HFFc6 (cell line): Measurements from ENCODE around the gene IKZF2. TPM values are rescaled to one million over a fixed set of nuclear protein-coding genes. Genes with fewer than 3 reads are reported as not detected.

ENCODE experiments used
- DNase-seq: peaks from one replicate; pipeline ENCODE4 v3.0.0-alpha.2; 2018
- H3K27ac Mint-ChIP-seq: 2 replicates; pipeline ENCODE4 v1.8.0; 2020; ENCODE audit warnings: mild to moderate bottlenecking, mixed read lengths
- H3K27me3 Mint-ChIP-seq: 2 replicates; pipeline ENCODE4 v1.8.0; 2021; ENCODE audit warnings: mild to moderate bottlenecking, moderate library complexity, mixed read lengths; ENCODE audit not compliant: insufficient read depth
- H3K36me3 Mint-ChIP-seq: 2 replicates; pipeline ENCODE4 v1.8.0; 2021; ENCODE audit warnings: low read depth, mixed read lengths
- H3K4me1 Mint-ChIP-seq: 2 replicates; pipeline ENCODE4 v1.8.0; 2020; ENCODE audit warnings: low read depth, mixed read lengths
- H3K4me3 Mint-ChIP-seq: 2 replicates; pipeline ENCODE4 v1.8.0; 2020; ENCODE audit warnings: mild to moderate bottlenecking, moderate library complexity, mixed read lengths
- H3K9me3 Mint-ChIP-seq: 2 replicates; pipeline ENCODE4 v1.8.0; 2020; ENCODE audit warnings: mild to moderate bottlenecking, mixed read lengths
- total RNA-seq, 6 experiments: library from RNA; stranded (reverse); fragmentation: NEBNext Ultra II Directional; extraction: Animal tissue kit (Norgen Biotek cat#: 25700); gene quantifications; 2 replicates in 1 of 6; 3 replicates in 5 of 6; pipeline ENCODE4 v1.2.3, GENCODE V29; 2021
- TF ChIP-seq, protein P1 (sequence below): fragments of 200-600 bp; sonication (generic); IDR thresholded peaks from 2 replicates; pipeline ENCODE4 v1.5.0; 2021; ENCODE audit warnings: antibody characterized with exemption, mild to moderate bottlenecking

IKZF2 gene
- total RNA-seq, 6 experiments from 2014 or later: 6.5 to 12.3 (median 10.2) TPM

- DNase-seq: peak; percentile 33
- Mint-ChIP-seq H3K36me3 (peaks cover 9% of the 10 kb centered on the region), H3K27me3 (no peaks in the 10 kb centered on the region)
These were observed 152.6 kb downstream of the IKZF2 start for GRCh38 chr2:212998626-212999359.

GRCh38 chr2:212997526-212998020 lies 153.8 kb downstream of the IKZF2 start:
- Mint-ChIP-seq H3K27ac (no peak overlapping the region), H3K27me3 (no peaks in the 10 kb centered on the region), H3K4me1 (peaks cover 64% of the 10 kb centered on the region), H3K4me3 (no peak overlapping the region), H3K9me3 (no peaks in the 10 kb centered on the region), H3K36me3 (peaks cover 9% of the 10 kb centered on the region)
- no peak for DNase-seq
- TF ChIP-seq, protein P1, sequence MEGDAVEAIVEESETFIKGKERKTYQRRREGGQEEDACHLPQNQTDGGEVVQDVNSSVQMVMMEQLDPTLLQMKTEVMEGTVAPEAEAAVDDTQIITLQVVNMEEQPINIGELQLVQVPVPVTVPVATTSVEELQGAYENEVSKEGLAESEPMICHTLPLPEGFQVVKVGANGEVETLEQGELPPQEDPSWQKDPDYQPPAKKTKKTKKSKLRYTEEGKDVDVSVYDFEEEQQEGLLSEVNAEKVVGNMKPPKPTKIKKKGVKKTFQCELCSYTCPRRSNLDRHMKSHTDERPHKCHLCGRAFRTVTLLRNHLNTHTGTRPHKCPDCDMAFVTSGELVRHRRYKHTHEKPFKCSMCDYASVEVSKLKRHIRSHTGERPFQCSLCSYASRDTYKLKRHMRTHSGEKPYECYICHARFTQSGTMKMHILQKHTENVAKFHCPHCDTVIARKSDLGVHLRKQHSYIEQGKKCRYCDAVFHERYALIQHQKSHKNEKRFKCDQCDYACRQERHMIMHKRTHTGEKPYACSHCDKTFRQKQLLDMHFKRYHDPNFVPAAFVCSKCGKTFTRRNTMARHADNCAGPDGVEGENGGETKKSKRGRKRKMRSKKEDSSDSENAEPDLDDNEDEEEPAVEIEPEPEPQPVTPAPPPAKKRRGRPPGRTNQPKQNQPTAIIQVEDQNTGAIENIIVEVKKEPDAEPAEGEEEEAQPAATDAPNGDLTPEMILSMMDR: no peak

More at GRCh38 chr2:212998626-212999359, 152.6 kb downstream of the IKZF2 start:
- TF ChIP-seq, protein P1: no peak
- Mint-ChIP-seq H3K4me3 (peak overlapping the region; percentile 35; the same call in 1 of the 2 replicates), H3K9me3 (no peaks in the 10 kb centered on the region), H3K4me1 (peaks cover 64% of the 10 kb centered on the region), H3K27ac (peak overlapping the region; percentile 64; the same call in 1 of the 2 replicates)

- peaks cover 51% of the 10 kb centered on the region for H3K4me1 Mint-ChIP-seq
These were observed 155.5 kb downstream of the IKZF2 start for GRCh38 chr2:212995920-212996319.

DNA sequence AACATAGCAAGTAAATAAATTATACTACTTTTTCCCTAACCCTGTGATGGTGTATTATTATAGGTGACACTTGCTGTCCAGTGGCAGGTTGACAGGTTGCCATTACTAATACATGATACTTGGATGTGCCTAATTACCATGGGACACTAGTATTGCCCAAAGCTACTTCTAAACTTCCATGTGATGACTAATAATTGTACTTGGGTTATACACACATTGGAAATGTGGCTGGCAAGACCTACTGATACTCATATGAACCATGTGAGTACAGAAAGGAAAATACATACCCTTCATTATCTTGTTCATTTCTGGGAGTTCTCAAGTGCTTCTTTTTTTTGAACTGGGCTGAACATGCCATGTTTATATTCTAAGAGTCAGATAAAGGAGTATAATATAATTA lies 156.4 kb downstream of the IKZF2 start:
- peaks cover 9% of the 10 kb centered on the region for H3K36me3 Mint-ChIP-seq
- H3K4me1 Mint-ChIP-seq: peaks cover 45% of the 10 kb centered on the region
- TF ChIP-seq, protein P1: no peak
- no peaks in the 10 kb centered on the region for H3K27me3 Mint-ChIP-seq
- no peaks in the 10 kb centered on the region for H3K9me3 Mint-ChIP-seq
- H3K4me3 Mint-ChIP-seq: no peak overlapping the region
- no peak overlapping the region for H3K27ac Mint-ChIP-seq
- DNase-seq: peak; percentile 33

More at GRCh38 chr2:212995920-212996319, 155.5 kb downstream of the IKZF2 start:
- no peak overlapping the region for H3K27ac Mint-ChIP-seq
- no peaks in the 10 kb centered on the region for H3K9me3 Mint-ChIP-seq
- TF ChIP-seq, protein P1: no peak
- H3K36me3 Mint-ChIP-seq: peaks cover 9% of the 10 kb centered on the region
- DNase-seq: peak; percentile 52
- H3K4me3 Mint-ChIP-seq: no peak overlapping the region
- H3K27me3 Mint-ChIP-seq: no peaks in the 10 kb centered on the region

DNA sequence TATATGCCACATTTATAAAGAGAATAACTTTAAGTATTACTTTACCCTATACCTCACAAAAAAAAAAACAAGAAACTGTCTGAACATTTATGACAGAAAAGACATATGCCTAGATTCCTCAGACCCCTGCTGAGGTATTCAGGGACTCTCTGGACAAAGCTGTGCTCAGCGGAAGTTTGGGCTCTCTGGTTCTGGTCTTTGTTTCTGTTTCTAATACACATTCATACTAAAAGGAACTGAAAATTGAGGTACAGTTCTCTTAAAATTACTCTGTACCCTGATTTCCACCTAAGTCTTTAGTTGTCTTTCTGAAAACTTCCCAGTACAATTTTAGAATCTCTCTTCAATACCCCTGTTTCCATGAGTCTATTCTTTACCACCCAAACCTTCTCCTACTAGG lies 160.3 kb downstream of the IKZF2 start:
- H3K27ac Mint-ChIP-seq: no peak overlapping the region
- H3K27me3 Mint-ChIP-seq: no peaks in the 10 kb centered on the region
- H3K4me1 Mint-ChIP-seq: peaks cover 13% of the 10 kb centered on the region
- no peak for DNase-seq
- no peaks in the 10 kb centered on the region for H3K9me3 Mint-ChIP-seq
- no peak overlapping the region for H3K4me3 Mint-ChIP-seq
- TF ChIP-seq, protein P1: no peak
- peaks cover 5% of the 10 kb centered on the region; the same call in 1 of the 2 replicates for H3K36me3 Mint-ChIP-seq
